HG03457 (cell line): Measurements from ENCODE around the gene CCSER2.

Experiments
- ATAC-seq: cut with Tn5 transposase; IDR thresholded peaks from one replicate; pipeline ENCODE4 v1.9.1; 2021; ENCODE audit warnings: moderate number of reproducible peaks; ENCODE audit not compliant: unreplicated experiment

Gene CCSER2

GRCh38 chr10:84541289-84541637, 212.9 kb downstream of the CCSER2 start:
- ATAC-seq: no peak

GRCh38 chr10:84542522-84543490, 214.4 kb downstream of the CCSER2 start:
- no peak for ATAC-seq

- no peak for ATAC-seq
Measured at GRCh38 chr10:84543948-84544347, 215.6 kb downstream of the CCSER2 start.

- no peak for ATAC-seq
Measured at GRCh38 chr10:84545651-84546050, 217.3 kb downstream of the CCSER2 start.

GRCh38 chr10:84546609-84547008, 218.2 kb downstream of the CCSER2 start:
- ATAC-seq: no peak

- ATAC-seq: no peak
Measured at GRCh38 chr10:84547616-84548015, 219.2 kb downstream of the CCSER2 start.

- ATAC-seq: no peak
Measured at GRCh38 chr10:84548869-84549268, 220.5 kb downstream of the CCSER2 start.

GRCh38 chr10:84549368-84550165, 221.2 kb downstream of the CCSER2 start:
- ATAC-seq: no peak

- no peak for ATAC-seq
Measured at GRCh38 chr10:84550756-84551436, 222.5 kb downstream of the CCSER2 start.

GRCh38 chr10:84551437-84552120, 223.2 kb downstream of the CCSER2 start:
- ATAC-seq: peak; percentile 82

- no peak for ATAC-seq
Measured at GRCh38 chr10:84552478-84552877, 224.1 kb downstream of the CCSER2 start.

GRCh38 chr10:84562592-84562991, 234.2 kb downstream of the CCSER2 start:
- ATAC-seq: no peak

GRCh38 chr10:84563355-84563754, 235.0 kb downstream of the CCSER2 start:
- peak; percentile 89 for ATAC-seq

GRCh38 chr10:84563868-84564267, 235.5 kb downstream of the CCSER2 start:
- ATAC-seq: peak; percentile 59

GRCh38 chr10:84565881-84566582, 237.6 kb downstream of the CCSER2 start:
- ATAC-seq: no peak

- no peak for ATAC-seq
Measured at GRCh38 chr10:84567133-84567532, 238.7 kb downstream of the CCSER2 start.
